NAMALWA (cell line): ENCODE measurements around the gene OR14K1.
"Not testable (repeated sequence)": the region's sequence is repeated elsewhere in the genome, so short reads cannot be mapped to it uniquely, and the experiment has no call there.

ENCODE experiments used
- DNase-seq: peaks from one replicate; pipeline ENCODE4 v3.0.0-alpha.2; 2015; ENCODE audit warnings: low spot score

The OR14K1 gene, protein sequence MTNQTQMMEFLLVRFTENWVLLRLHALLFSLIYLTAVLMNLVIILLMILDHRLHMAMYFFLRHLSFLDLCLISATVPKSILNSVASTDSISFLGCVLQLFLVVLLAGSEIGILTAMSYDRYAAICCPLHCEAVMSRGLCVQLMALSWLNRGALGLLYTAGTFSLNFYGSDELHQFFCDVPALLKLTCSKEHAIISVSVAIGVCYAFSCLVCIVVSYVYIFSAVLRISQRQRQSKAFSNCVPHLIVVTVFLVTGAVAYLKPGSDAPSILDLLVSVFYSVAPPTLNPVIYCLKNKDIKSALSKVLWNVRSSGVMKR

GRCh38 chr1:247738315-247738714, at the start of gene OR14K1:
Gene OR14K1, plus strand, starts transcription at chr1:247738615. Its CDS starts 0 bp downstream, at chr1:247738615.
- DNase-seq: no peak

- DNase-seq: no peak
These were observed 37.1 kb upstream of the OR14K1 start for GRCh38 chr1:247701338-247701737.

DNA sequence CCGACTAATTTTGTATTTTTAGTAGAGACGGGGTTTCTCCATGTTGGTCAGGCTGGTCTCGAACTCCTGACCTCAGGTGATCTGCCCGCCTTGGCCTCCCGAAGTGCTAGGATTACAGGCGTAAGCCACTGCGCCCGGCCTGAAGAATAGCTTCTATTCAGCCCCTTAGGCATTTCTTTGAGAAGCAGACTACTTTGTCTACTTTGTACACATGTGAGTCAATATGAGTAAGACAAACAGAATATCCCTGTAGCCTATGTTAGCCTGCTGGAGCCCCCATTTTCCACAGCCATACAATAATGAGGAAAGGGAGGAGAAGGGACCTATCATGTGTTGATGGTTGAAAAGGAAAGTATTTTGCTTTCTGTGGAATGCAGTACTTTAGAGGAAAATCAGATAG, 27.7 kb upstream of the OR14K1 start:
- not testable (repeated sequence) for DNase-seq

DNA sequence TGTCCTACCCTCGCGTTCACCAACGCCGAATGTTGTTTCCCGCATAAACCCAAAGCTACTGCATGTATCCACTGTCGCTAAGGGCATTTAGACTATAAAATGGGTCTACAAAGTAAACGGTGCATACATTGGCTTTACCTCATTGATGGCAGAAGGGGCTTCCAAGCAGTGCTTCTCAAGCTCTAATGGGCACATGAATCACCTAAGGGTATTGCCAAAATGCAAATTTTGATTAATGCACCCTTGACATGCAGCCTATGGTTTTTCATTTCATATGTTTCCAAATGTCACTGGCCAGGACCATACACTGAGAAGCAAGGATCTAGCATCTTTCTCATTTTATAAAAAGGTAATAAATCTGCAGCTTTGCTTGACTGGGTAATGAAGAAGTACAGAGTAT, 24.7 kb upstream of the OR14K1 start:
- no peak for DNase-seq

DNA sequence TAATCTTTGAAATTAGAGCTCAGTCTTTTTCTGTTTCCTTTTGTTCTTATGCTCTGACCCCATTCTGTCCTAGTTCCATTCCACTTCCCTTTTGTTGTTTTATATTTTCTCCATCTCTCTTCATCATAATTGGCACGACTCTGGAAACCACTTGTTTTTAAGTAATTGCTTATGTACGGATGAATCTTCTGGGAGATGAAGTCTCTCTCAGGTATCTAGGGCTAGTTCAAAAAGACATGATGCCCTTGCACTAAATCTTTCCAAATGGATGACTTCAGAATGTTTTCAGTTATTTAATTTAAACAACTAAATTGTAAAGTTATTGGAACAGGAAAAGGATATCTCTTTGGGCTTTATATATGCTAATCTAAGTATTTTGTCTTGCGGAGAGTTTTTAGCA, 21.9 kb upstream of the OR14K1 start, which contains the start of gene OR6F1:
OR6F1 (minus strand) TSS at position 101 of the 400 bp plus-strand sequence. CDS start 3,891 bp downstream, outside the sequence.
- DNase-seq: no peak

- DNase-seq: no peak
These were observed 17.2 kb upstream of the OR14K1 start for GRCh38 chr1:247721222-247721621.

DNA sequence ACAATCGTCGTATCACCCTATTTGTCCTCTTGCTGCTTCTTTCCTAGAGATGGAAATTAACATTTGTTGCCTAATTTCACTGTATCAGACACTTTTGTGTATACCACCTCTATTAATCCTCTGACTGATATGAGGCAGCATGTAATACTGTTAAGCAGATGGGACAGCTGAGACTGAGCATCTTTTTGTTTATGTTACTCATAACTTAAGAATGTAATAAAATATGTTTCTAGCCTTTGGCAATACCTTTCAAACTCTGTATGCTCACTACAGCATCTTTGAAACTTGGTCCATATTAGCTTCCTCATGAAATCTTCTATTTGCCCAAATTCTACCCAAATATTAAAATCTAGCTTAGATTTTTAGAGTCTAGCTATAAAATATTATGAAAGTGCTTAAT, 2.3 kb downstream of the OR14K1 start:
- no peak for DNase-seq

GRCh38 chr1:247741756-247742155, 3.3 kb downstream of the OR14K1 start:
- no peak for DNase-seq

DNA sequence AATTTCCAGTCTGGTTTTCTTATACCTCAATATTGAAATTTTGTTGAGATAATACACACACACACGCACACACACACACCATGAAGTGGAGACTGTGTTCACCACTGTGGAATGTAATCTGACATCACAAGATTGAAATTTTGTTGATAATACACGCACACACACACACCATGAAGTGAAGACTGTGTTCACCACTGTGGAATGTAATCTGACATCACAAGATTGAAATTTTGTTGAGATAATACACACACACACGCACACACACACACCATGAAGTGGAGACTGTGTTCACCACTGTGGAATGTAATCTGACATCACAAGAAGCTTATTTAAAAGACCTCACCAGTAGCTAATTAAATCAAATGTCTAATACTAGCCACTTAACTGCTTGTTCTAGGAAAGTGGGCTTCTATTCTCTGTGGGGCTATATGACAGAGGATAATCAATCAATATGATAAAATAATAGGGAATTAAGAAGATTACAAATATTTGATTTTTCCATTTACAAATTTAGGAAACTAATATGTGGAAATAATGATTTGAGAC, 3.9 kb downstream of the OR14K1 start:
- not testable (repeated sequence) for DNase-seq

DNA sequence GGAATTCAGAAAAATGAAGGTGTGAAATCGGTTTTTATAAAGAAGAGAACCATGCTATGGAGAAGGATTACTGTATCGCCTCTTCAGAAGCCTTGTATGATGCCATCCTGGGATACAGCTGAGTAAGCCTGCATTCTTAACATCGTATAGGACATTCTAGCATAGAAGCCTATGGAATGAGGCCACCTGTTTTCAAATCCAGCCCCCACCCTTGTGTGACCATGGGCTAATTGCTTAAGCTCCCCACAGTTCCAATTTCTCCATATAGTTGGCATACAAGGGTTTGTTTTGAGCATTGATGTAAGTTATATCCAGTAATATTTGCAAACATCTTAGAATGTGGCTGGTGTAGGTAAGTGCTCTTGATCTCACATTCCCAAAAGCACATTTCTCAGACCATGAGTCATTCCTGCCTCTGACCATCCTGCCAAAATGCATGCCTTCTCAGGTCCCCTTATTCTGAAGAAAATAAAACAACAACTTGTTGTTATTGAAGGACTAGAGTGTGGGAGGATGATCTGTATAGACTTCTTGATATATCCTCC, 8.0 kb downstream of the OR14K1 start:
- no peak for DNase-seq

- DNase-seq: no peak
These were observed 9.2 kb downstream of the OR14K1 start for GRCh38 chr1:247747616-247748015.

GRCh38 chr1:247748041-247748440, 9.6 kb downstream of the OR14K1 start, which contains the start of gene OR14A2:
Gene OR14A2, minus strand, starts transcription at chr1:247748141.
- DNase-seq: no peak

DNA sequence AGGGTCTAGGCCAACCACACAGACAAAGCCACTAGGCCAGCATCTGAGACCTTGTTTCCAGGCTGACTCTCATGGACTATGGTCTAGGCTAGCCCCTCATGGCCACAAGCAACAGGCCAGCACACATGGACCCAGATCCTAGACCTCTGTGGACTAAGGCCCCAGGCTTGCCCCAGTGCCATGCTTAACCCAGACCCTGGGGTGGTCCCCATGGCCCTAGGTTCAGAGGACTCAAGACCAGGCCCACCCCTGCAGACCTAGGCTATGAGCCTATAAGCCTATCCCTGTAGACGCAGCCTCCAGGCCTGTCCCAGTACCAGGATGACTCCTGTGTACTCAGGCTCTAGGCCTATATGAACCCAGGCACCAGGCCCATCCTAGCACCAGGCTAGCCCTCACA, 11.5 kb downstream of the OR14K1 start:
- DNase-seq: no peak

GRCh38 chr1:247754311-247754710, 15.9 kb downstream of the OR14K1 start:
- not testable (repeated sequence) for DNase-seq

DNA sequence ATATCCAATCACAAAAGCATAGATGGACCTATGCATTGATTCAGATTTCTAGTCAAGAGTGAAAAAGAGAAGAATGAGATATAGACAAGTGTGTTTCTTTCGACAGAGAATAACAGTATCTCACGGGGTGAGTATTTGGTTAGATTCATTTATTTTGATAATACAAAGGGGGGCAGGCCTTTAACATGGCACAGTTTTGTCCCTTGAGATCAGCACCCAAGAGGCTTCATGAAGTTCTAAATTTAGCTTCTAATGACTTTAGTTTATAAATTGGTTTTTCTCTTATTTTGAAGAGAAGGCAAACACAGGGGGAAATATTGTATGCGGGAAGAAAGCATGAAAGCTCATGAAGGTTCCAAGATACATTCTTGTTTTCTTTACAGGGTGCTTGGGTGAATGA, 22.0 kb downstream of the OR14K1 start, which contains the start of gene OR1C1:
OR1C1 (minus strand) TSS at position 101 of the 400 bp plus-strand sequence. CDS start 2,150 bp downstream, outside the sequence.
- no peak for DNase-seq

GRCh38 chr1:247769603-247770002, 31.2 kb downstream of the OR14K1 start:
- DNase-seq: no peak
